ENCODE measurements around the gene PTPRT. TPM values are rescaled to one million over a fixed set of nuclear protein-coding genes. Genes with fewer than 3 reads are reported as not detected.

PTPRT gene
- total and polyA plus RNA-seq, 2 experiments from 2014 or later, result not detected

DNA sequence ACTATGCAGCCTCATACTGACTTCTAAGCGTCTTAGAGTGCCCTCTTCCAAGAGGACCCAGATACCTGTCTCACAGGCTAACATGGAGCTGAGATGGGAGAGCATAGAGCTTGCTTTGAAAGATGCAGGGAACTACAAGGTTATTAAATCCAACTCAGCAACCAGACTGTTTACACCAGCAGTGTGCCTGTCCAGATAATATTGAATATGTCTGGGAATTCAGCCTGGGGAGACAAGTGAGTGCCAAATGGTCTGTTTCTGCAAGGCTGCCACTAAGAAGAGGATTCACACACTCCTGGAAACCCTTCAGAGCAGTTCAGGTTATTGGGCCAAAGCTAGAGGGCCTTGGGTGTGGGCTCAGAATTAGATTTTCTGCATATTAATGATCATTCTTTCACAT lies 547.8 kb downstream of the PTPRT start (continued):
- TF ChIP-seq, protein P1, sequence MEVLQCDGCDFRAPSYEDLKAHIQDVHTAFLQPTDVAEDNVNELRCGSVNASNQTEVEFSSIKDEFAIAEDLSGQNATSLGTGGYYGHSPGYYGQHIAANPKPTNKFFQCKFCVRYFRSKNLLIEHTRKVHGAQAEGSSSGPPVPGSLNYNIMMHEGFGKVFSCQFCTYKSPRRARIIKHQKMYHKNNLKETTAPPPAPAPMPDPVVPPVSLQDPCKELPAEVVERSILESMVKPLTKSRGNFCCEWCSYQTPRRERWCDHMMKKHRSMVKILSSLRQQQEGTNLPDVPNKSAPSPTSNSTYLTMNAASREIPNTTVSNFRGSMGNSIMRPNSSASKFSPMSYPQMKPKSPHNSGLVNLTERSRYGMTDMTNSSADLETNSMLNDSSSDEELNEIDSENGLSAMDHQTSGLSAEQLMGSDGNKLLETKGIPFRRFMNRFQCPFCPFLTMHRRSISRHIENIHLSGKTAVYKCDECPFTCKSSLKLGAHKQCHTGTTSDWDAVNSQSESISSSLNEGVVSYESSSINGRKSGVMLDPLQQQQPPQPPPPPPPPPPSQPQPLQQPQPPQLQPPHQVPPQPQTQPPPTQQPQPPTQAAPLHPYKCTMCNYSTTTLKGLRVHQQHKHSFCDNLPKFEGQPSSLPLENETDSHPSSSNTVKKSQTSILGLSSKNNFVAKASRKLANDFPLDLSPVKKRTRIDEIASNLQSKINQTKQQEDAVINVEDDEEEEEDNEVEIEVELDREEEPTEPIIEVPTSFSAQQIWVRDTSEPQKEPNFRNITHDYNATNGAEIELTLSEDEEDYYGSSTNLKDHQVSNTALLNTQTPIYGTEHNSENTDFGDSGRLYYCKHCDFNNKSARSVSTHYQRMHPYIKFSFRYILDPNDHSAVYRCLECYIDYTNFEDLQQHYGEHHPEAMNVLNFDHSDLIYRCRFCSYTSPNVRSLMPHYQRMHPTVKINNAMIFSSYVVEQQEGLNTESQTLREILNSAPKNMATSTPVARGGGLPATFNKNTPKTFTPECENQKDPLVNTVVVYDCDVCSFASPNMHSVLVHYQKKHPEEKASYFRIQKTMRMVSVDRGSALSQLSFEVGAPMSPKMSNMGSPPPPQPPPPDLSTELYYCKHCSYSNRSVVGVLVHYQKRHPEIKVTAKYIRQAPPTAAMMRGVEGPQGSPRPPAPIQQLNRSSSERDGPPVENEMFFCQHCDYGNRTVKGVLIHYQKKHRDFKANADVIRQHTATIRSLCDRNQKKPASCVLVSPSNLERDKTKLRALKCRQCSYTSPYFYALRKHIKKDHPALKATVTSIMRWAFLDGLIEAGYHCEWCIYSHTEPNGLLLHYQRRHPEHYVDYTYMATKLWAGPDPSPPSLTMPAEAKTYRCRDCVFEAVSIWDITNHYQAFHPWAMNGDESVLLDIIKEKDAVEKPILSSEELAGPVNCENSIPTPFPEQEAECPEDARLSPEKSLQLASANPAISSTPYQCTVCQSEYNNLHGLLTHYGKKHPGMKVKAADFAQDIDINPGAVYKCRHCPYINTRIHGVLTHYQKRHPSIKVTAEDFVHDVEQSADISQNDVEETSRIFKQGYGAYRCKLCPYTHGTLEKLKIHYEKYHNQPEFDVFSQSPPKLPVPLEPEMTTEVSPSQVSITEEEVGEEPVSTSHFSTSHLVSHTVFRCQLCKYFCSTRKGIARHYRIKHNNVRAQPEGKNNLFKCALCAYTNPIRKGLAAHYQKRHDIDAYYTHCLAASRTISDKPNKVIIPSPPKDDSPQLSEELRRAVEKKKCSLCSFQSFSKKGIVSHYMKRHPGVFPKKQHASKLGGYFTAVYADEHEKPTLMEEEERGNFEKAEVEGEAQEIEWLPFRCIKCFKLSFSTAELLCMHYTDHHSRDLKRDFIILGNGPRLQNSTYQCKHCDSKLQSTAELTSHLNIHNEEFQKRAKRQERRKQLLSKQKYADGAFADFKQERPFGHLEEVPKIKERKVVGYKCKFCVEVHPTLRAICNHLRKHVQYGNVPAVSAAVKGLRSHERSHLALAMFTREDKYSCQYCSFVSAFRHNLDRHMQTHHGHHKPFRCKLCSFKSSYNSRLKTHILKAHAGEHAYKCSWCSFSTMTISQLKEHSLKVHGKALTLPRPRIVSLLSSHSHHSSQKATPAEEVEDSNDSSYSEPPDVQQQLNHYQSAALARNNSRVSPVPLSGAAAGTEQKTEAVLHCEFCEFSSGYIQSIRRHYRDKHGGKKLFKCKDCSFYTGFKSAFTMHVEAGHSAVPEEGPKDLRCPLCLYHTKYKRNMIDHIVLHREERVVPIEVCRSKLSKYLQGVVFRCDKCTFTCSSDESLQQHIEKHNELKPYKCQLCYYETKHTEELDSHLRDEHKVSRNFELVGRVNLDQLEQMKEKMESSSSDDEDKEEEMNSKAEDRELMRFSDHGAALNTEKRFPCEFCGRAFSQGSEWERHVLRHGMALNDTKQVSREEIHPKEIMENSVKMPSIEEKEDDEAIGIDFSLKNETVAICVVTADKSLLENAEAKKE (CRISPR knock-in tag; IDR thresholded peaks at IDR 0.05), result no peak
- TF ChIP-seq POLR2AphosphoS5 (IDR thresholded peaks at IDR 0.05; ENCODE audit: low read depth) (no peak), ZNF114 (CRISPR knock-in tag; IDR thresholded peaks at IDR 0.05) (no peak), JUNB (IDR thresholded peaks at IDR 0.05; ENCODE audit: unreplicated experiment) (no peak)

DNA sequence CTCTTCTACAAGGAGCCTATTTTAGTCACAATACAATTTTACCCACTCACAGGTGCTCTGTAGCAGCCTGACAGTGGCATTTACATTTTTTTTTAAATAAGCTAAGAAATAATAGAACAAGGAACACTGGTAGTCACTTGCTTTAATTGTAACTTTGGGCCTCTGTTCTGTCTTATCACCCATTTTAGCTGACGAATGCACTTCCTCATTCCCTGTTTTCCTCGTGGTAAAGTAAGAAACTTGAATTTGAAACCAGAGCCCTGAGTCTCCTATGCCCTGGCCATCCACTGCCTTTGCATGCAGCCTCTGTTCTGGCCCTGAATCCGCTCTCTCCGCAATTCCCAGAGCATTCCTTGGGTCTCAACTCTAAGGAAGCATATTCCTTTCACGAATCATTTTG lies 550.6 kb downstream of the PTPRT start:
- no peaks in the 10 kb centered on the region for H3K27me3 ChIP-seq (ENCODE audit: insufficient read depth)
- no peaks in the 10 kb centered on the region for H3K4me1 Mint-ChIP-seq
- H3K4me3 Mint-ChIP-seq, result no peak overlapping the region
- H3K79me2 ChIP-seq (replicated peaks; ENCODE audit: insufficient read depth), result no peaks in the 10 kb centered on the region
- no peaks in the 10 kb centered on the region for H3K4me1 ChIP-seq (ENCODE audit: insufficient read depth)
- H3K27me3 Mint-ChIP-seq (ENCODE audit: insufficient read depth, low read depth, poor library complexity), result peaks cover 6% of the 10 kb centered on the region
- no peaks in the 10 kb centered on the region for H3F3A ChIP-seq (replicated peaks; ENCODE audit: low read depth)
- H3K27ac Mint-ChIP-seq, result no peak overlapping the region
- H3K27ac ChIP-seq (ENCODE audit: low read depth), result no peak overlapping the region
- no peak for DNase-seq (ENCODE audit: low spot score)
- no peak for ATAC-seq
- H3K36me3 ChIP-seq (ENCODE audit: insufficient read depth), result peaks cover 7% of the 10 kb centered on the region
- peaks cover 15% of the 10 kb centered on the region; the same call in 2 of the 3 replicates for H3K36me3 Mint-ChIP-seq (ENCODE audit: low read depth)
- H3K4me2 ChIP-seq, result no peak overlapping the region
- no peak overlapping the region for H2AFZ ChIP-seq
- H3K9me3 Mint-ChIP-seq, result peaks cover 84% of the 10 kb centered on the region
- H4K20me1 ChIP-seq (replicated peaks; ENCODE audit: insufficient read depth), result no peaks in the 10 kb centered on the region
- H3K4me3 ChIP-seq, result no peak overlapping the region
- H3K9me2 ChIP-seq (ENCODE audit: insufficient read depth), result no peaks in the 10 kb centered on the region
- TF ChIP-seq JUNB (IDR thresholded peaks at IDR 0.05; ENCODE audit: unreplicated experiment) (no peak), CREB1 (CRISPR knock-in tag; IDR thresholded peaks at IDR 0.05; ENCODE audit: low read depth) (no peak), STAT1 (IDR thresholded peaks at IDR 0.05; ENCODE audit: unreplicated experiment) (no peak), ZNF331 (CRISPR knock-in tag; IDR thresholded peaks at IDR 0.05; ENCODE audit: low read depth) (no peak)
- TF ChIP-seq, protein P2, sequence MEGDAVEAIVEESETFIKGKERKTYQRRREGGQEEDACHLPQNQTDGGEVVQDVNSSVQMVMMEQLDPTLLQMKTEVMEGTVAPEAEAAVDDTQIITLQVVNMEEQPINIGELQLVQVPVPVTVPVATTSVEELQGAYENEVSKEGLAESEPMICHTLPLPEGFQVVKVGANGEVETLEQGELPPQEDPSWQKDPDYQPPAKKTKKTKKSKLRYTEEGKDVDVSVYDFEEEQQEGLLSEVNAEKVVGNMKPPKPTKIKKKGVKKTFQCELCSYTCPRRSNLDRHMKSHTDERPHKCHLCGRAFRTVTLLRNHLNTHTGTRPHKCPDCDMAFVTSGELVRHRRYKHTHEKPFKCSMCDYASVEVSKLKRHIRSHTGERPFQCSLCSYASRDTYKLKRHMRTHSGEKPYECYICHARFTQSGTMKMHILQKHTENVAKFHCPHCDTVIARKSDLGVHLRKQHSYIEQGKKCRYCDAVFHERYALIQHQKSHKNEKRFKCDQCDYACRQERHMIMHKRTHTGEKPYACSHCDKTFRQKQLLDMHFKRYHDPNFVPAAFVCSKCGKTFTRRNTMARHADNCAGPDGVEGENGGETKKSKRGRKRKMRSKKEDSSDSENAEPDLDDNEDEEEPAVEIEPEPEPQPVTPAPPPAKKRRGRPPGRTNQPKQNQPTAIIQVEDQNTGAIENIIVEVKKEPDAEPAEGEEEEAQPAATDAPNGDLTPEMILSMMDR (conservative IDR thresholded peaks at IDR 0.05; ENCODE audit: low read depth in 2 of 2), result no peak
- TF ChIP-seq, protein P3, sequence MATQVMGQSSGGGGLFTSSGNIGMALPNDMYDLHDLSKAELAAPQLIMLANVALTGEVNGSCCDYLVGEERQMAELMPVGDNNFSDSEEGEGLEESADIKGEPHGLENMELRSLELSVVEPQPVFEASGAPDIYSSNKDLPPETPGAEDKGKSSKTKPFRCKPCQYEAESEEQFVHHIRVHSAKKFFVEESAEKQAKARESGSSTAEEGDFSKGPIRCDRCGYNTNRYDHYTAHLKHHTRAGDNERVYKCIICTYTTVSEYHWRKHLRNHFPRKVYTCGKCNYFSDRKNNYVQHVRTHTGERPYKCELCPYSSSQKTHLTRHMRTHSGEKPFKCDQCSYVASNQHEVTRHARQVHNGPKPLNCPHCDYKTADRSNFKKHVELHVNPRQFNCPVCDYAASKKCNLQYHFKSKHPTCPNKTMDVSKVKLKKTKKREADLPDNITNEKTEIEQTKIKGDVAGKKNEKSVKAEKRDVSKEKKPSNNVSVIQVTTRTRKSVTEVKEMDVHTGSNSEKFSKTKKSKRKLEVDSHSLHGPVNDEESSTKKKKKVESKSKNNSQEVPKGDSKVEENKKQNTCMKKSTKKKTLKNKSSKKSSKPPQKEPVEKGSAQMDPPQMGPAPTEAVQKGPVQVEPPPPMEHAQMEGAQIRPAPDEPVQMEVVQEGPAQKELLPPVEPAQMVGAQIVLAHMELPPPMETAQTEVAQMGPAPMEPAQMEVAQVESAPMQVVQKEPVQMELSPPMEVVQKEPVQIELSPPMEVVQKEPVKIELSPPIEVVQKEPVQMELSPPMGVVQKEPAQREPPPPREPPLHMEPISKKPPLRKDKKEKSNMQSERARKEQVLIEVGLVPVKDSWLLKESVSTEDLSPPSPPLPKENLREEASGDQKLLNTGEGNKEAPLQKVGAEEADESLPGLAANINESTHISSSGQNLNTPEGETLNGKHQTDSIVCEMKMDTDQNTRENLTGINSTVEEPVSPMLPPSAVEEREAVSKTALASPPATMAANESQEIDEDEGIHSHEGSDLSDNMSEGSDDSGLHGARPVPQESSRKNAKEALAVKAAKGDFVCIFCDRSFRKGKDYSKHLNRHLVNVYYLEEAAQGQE (IDR thresholded peaks at IDR 0.05; ENCODE audit: unreplicated experiment), result no peak
- TF ChIP-seq, protein P4, sequence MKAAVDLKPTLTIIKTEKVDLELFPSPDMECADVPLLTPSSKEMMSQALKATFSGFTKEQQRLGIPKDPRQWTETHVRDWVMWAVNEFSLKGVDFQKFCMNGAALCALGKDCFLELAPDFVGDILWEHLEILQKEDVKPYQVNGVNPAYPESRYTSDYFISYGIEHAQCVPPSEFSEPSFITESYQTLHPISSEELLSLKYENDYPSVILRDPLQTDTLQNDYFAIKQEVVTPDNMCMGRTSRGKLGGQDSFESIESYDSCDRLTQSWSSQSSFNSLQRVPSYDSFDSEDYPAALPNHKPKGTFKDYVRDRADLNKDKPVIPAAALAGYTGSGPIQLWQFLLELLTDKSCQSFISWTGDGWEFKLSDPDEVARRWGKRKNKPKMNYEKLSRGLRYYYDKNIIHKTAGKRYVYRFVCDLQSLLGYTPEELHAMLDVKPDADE (IDR thresholded peaks at IDR 0.05), result no peak
